OCI-LY7 (cell line): ENCODE measurements around the gene RBBP4. TPM values are rescaled to one million over a fixed set of nuclear protein-coding genes. Genes with fewer than 3 reads are reported as not detected.

Experiments used
- Bru-seq: library from RNA; stranded (reverse); fragments of 400-500 nt; gene quantifications from one replicate; lab custom pipeline; 2021; lab: Mats Ljungman, UMichigan
- BruChase-seq, 2 experiments: library from RNA; stranded (reverse); fragments of 400-500 nt; gene quantifications; one replicate each; lab custom pipeline; 2021; lab: Mats Ljungman, UMichigan
- BruUV-seq: library from RNA; stranded (reverse); fragments of 400-500 nt; replicated peaks from 2 replicates; lab custom pipeline; 2021; lab: Mats Ljungman, UMichigan
- CTCF ChIA-PET: fragments of 300-600 bp; sonication (Branson Sonifier 250); formaldehyde crosslinking; loops from one replicate; lab custom pipeline; 2022; ENCODE audit warnings: antibody characterized with exemption; ENCODE audit not compliant: unreplicated experiment; lab: Charles Lee
- POLR2A ChIA-PET: fragments of 300-600 bp; sonication (Branson Sonifier 250); formaldehyde crosslinking; loops from one replicate; lab custom pipeline; 2022; ENCODE audit warnings: antibody characterized with exemption; lab: Charles Lee
- DNase-seq: peaks from one replicate; pipeline ENCODE4 v3.0.0-alpha.2; 2015; ENCODE audit warnings: low spot score
- H2AFZ ChIP-seq: fragments of 200-600 bp; sonication (generic), shearing (Covaris generic); 2 replicates; pipeline ENCODE4 v1.6.1; 2014; ENCODE audit warnings: mild to moderate bottlenecking, antibody characterized with exemption, low read length, moderate library complexity
- H3K27ac ChIP-seq: fragments of 200-600 bp; sonication (generic); 2 replicates; pipeline ENCODE4 v1.5.1; 2014; ENCODE audit warnings: mixed run types, low read depth, mild to moderate bottlenecking, moderate library complexity, low read length, inconsistent platforms; ENCODE audit not compliant: poor library complexity, severe bottlenecking
- H3K36me3 ChIP-seq: fragments of 200-600 bp; sonication (generic); 2 replicates; pipeline ENCODE4 v1.6.1; 2014; ENCODE audit warnings: mild to moderate bottlenecking, antibody characterized with exemption, low read length, moderate library complexity, mixed read lengths; ENCODE audit not compliant: insufficient read depth
- H3K4me1 ChIP-seq: fragments of 200-600 bp; sonication (generic); 2 replicates; pipeline ENCODE4 v1.5.1; 2014; ENCODE audit warnings: mild to moderate bottlenecking, low read length; ENCODE audit not compliant: insufficient read depth, poor library complexity, severe bottlenecking
- H3K4me2 ChIP-seq: fragments of 200-600 bp; sonication (generic); 2 replicates; pipeline ENCODE4 v1.6.1; 2014; ENCODE audit warnings: mild to moderate bottlenecking, low read length
- H3K4me3 ChIP-seq: fragments of 200-600 bp; sonication (generic); 2 replicates; pipeline ENCODE4 v1.5.1; 2014; ENCODE audit warnings: mild to moderate bottlenecking, low read depth, low read length; ENCODE audit not compliant: poor library complexity, severe bottlenecking
- H3K79me2 ChIP-seq: fragments of 200-600 bp; sonication (generic); 2 replicates; pipeline ENCODE4 v1.6.1; 2016; ENCODE audit warnings: low read depth, mild to moderate bottlenecking, low read length, moderate library complexity, mixed read lengths; ENCODE audit not compliant: insufficient read depth
- H3K9me2 ChIP-seq: fragments of 200-600 bp; sonication (generic); 2 replicates; pipeline ENCODE4 v1.6.1; 2016; ENCODE audit warnings: mild to moderate bottlenecking, low read length, mixed read lengths; ENCODE audit not compliant: insufficient read depth
- H3K9me3 ChIP-seq: fragments of 200-600 bp; sonication (generic); 2 replicates; pipeline ENCODE4 v1.6.1; 2014; ENCODE audit warnings: mild to moderate bottlenecking, mixed run types, low read length, mixed read lengths
- H4K20me1 ChIP-seq: fragments of 200-600 bp; sonication (generic); 2 replicates; pipeline ENCODE4 v1.6.1; 2014; ENCODE audit warnings: mild to moderate bottlenecking, antibody characterized with exemption, low read length, moderate library complexity, mixed read lengths; ENCODE audit not compliant: insufficient read depth
- EZH2phosphoT487 ChIP-seq: fragments of 200-600 bp; sonication (generic); IDR thresholded peaks from 2 replicates; pipeline ENCODE4 v1.6.1; 2018; ENCODE audit warnings: low read depth, borderline replicate concordance, mild to moderate bottlenecking, mixed run types, antibody characterized with exemption, low read length, moderate library complexity, mixed read lengths
- intact Hi-C: fragments of 100-400 bp; cut with micrococcal nuclease; formaldehyde crosslinking; loops from one replicate; pipeline ENCODE4 v1.10.0; 2022; ENCODE audit not compliant: unreplicated experiment
- long read RNA-seq: library from polyadenylated mRNA; stranded (forward); transcript quantifications from one replicate; pipeline ENCODE4 v2.0.0, GENCODE V29; 2022
- total RNA-seq, 2 experiments: library from RNA; depleted of rRNA in 1 of 2; stranded (reverse); fragments of >200 nt in 1 of 2; shearing (Covaris generic) in 1 of 2; gene quantifications; 2 replicates each; pipeline ENCODE4 v1.2.3, GENCODE V29; 2014 to 2022
- TF ChIP-seq, protein P1 (sequence below): fragments of 200-600 bp; sonication (generic); conservative IDR thresholded peaks from 2 replicates; pipeline ENCODE4 v1.5.1; 2014; ENCODE audit warnings: mild to moderate bottlenecking, antibody characterized with exemption, low read length, moderate library complexity, mixed read lengths

RBBP4 gene
- 353 and 393 TPM in 2 replicates for total RNA-seq (2014; rRNA removed; shearing (Covaris generic))
- 597 and 621 TPM in 2 replicates for total RNA-seq (2022)
- Bru-seq, nascent RNA = percentile 97 among the genes with signal in this experiment
- BruChase-seq, experiment 1, labeled RNA remaining after a 6-hour chase = percentile 99 among the genes with signal in this experiment
- percentile 98 among the genes with signal in this experiment for BruChase-seq, experiment 2, labeled RNA remaining after a 2-hour chase
- long read RNA-seq, full-length matches to known transcripts = 746 of 824 reads
- long read RNA-seq, partial matches to known transcripts = 41 of 824 reads
- long read RNA-seq, other reads (novel, unspliced or antisense) = 37 of 824 reads

DNA sequence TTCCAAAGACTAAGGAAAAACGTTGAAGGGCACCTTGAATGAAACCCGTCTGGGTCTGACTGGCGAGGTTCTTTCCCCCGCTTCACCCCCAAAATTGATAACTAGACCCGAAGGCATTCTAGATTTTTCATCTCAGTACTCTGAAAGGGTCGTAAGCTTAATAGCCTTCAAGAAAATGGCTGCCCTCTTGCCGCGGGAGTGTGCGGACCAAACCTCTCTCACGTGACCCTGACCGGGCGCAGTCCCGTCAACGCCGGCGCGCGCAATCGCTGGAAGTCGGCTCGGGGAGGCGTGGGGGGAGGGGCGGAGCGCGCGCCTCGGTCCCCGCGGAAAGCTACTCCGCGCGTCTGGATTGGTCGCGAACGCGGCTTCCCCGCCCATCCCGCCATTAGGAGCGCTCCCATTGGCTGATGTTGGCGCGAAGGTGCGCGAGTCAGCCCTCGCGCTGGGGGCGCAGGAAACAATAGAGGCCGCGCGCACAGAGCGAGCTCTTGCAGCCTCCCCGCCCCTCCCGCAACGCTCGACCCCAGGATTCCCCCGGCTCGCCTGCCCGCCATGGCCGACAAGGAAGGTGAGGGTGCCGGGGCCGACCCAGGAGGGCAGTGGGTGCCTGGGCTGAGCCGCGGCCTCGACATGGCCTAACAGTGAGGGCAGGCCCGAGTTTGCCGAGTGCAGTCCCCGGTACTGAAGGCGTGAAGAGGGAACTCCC, at the start of gene RBBP4:
Gene RBBP4, plus strand, starts transcription at position 457 of the 709 bp plus-strand sequence. Its CDS starts 99 bp downstream, at position 556.
- no peaks in the 10 kb centered on the region for H3K9me3 ChIP-seq
- peaks cover 61% of the 10 kb centered on the region for H3K4me1 ChIP-seq
- H2AFZ ChIP-seq = peak within 1 kb of the TSS; percentile 57; the same call in 1 of the 2 replicates
- peaks cover 12% of the 10 kb centered on the region; the same call in 1 of the 2 replicates for H4K20me1 ChIP-seq
- peaks cover 85% of the 10 kb centered on the region for H3K79me2 ChIP-seq
- CTCF ChIA-PET = interaction anchor here (0.6 kb wide), 1 partner anchor 35 kb away, joined by 3 read pairs; no protein-coding TSS in a partner anchor
- H3K4me2 ChIP-seq = peak within 1 kb of the TSS; percentile 91
- POLR2A ChIA-PET = interaction anchor here (0.5 to 1.4 kb wide), 11 partner anchors 11 to 606 kb away, joined by 3 to 8 read pairs (median 4); no protein-coding TSS in a partner anchor
- peak within 1 kb of the TSS; percentile 96 for H3K27ac ChIP-seq
- no TSS peak for BruUV-seq
- no peaks in the 10 kb centered on the region for H3K9me2 ChIP-seq
- no peak for TF ChIP-seq EZH2phosphoT487
- TF ChIP-seq, protein P1, sequence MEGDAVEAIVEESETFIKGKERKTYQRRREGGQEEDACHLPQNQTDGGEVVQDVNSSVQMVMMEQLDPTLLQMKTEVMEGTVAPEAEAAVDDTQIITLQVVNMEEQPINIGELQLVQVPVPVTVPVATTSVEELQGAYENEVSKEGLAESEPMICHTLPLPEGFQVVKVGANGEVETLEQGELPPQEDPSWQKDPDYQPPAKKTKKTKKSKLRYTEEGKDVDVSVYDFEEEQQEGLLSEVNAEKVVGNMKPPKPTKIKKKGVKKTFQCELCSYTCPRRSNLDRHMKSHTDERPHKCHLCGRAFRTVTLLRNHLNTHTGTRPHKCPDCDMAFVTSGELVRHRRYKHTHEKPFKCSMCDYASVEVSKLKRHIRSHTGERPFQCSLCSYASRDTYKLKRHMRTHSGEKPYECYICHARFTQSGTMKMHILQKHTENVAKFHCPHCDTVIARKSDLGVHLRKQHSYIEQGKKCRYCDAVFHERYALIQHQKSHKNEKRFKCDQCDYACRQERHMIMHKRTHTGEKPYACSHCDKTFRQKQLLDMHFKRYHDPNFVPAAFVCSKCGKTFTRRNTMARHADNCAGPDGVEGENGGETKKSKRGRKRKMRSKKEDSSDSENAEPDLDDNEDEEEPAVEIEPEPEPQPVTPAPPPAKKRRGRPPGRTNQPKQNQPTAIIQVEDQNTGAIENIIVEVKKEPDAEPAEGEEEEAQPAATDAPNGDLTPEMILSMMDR = no peak
- DNase-seq = peak; percentile 98
- peaks cover 54% of the 10 kb centered on the region for H3K36me3 ChIP-seq
- H3K4me3 ChIP-seq = peak within 1 kb of the TSS; percentile 82
- intact Hi-C loops = loop anchor here (1.0 kb wide), 2 partner anchors 130 to 167 kb away; no protein-coding TSS in a partner anchor

- H4K20me1 ChIP-seq = no peaks in the 10 kb centered on the region
- no peak overlapping the region for H3K4me3 ChIP-seq
- H3K9me3 ChIP-seq = no peaks in the 10 kb centered on the region
- no TSS peak for BruUV-seq
- no peaks in the 10 kb centered on the region for H3K79me2 ChIP-seq
- intact Hi-C loops = no loop called here
- ChIA-PET POLR2A (interaction anchor here (0.6 to 0.7 kb wide), 2 partner anchors 17 to 104 kb away, joined by 3 to 4 read pairs; no protein-coding TSS in a partner anchor), CTCF (interaction anchor here (0.5 kb wide), 1 partner anchor 315 kb away, joined by 3 read pairs; no protein-coding TSS in a partner anchor)
- H3K4me1 ChIP-seq = no peaks in the 10 kb centered on the region
- DNase-seq = no peak
- no peaks in the 10 kb centered on the region for H3K9me2 ChIP-seq
- no peak overlapping the region for H2AFZ ChIP-seq
- H3K36me3 ChIP-seq = no peaks in the 10 kb centered on the region
- no peak overlapping the region for H3K4me2 ChIP-seq
- TF ChIP-seq, protein P1 = no peak
- TF ChIP-seq EZH2phosphoT487 = no peak
- H3K27ac ChIP-seq = no peak overlapping the region
Measured at GRCh38 chr1:32605711-32606424, 45.1 kb upstream of the RBBP4 start.
